BLaER1 (cell line): ENCODE data around the gene THRSP.
"Not testable (repeated sequence)": the region's sequence is repeated elsewhere in the genome, so short reads cannot be mapped to it uniquely, and the experiment has no call there.

Source experiments
- H3K27ac ChIP-seq: shearing (Covaris generic); formaldehyde crosslinking; 2 replicates; pipeline ENCODE4 v1.8.1; 2022
- H3K27me3 ChIP-seq: shearing (Covaris generic); formaldehyde crosslinking; 2 replicates; pipeline ENCODE4 v1.8.1; 2022
- H3K36me3 ChIP-seq: shearing (Covaris generic); formaldehyde crosslinking; 2 replicates; pipeline ENCODE4 v1.8.1; 2022
- H3K4me1 ChIP-seq: shearing (Covaris generic); formaldehyde crosslinking; 2 replicates; pipeline ENCODE4 v1.8.1; 2022
- H3K4me2 ChIP-seq: shearing (Covaris generic); formaldehyde crosslinking; 2 replicates; pipeline ENCODE4 v1.8.1; 2022
- H3K4me3 ChIP-seq: shearing (Covaris generic); formaldehyde crosslinking; 2 replicates; pipeline ENCODE4 v1.8.1; 2022
- H3K9ac ChIP-seq: shearing (Covaris generic); formaldehyde crosslinking; 2 replicates; pipeline ENCODE4 v1.8.1; 2022
- H3K9me3 ChIP-seq: shearing (Covaris generic); formaldehyde crosslinking; 2 replicates; pipeline ENCODE4 v1.8.1; 2022
- H4K20me1 ChIP-seq: shearing (Covaris generic); formaldehyde crosslinking; 2 replicates; pipeline ENCODE4 v1.8.1; 2022
- Cebpa-rat ChIP-seq: shearing (Covaris generic); IDR thresholded peaks from 2 replicates; pipeline ENCODE4 v1.8.1; 2022

THRSP gene

GRCh38 chr11:78078218-78079167 is 14.8 kb downstream of the THRSP start:
- Histone ChIP-seq H3K27me3 (no peaks in the 10 kb centered on the region), H3K4me1 (peaks cover 59% of the 10 kb centered on the region), H3K9me3 (no peaks in the 10 kb centered on the region), H3K27ac (peak overlapping the region; percentile 93), H3K4me3 (peak overlapping the region; percentile 86), H3K4me2 (peak overlapping the region; percentile 95), H4K20me1 (peaks cover 57% of the 10 kb centered on the region), H3K9ac (peak overlapping the region; percentile 95), H3K36me3 (peaks cover 34% of the 10 kb centered on the region)
- no peak for TF ChIP-seq Cebpa-rat

- Histone ChIP-seq H3K27me3 (no peaks in the 10 kb centered on the region), H3K4me3 (peak within 1 kb of the TSS; percentile 86), H4K20me1 (peaks cover 48% of the 10 kb centered on the region), H3K4me2 (peak within 1 kb of the TSS; percentile 95), H3K36me3 (peaks cover 29% of the 10 kb centered on the region), H3K4me1 (peaks cover 59% of the 10 kb centered on the region), H3K27ac (peak within 1 kb of the TSS; percentile 93), H3K9ac (peak within 1 kb of the TSS; percentile 95), H3K9me3 (no peaks in the 10 kb centered on the region)
- no peak for TF ChIP-seq Cebpa-rat
Observed at GRCh38 chr11:78079232-78080083, 15.8 kb downstream of the THRSP start, which contains the start of gene NDUFC2. TSS of gene NDUFC2 (minus strand) at chr11:78079862. CDS start at chr11:78079744, 118 bp downstream.

- Histone ChIP-seq H3K9ac (peak overlapping the region; percentile 95), H3K4me1 (peaks cover 59% of the 10 kb centered on the region), H3K4me2 (peak overlapping the region; percentile 95), H3K36me3 (peaks cover 24% of the 10 kb centered on the region), H3K9me3 (no peaks in the 10 kb centered on the region), H3K27me3 (no peaks in the 10 kb centered on the region), H3K4me3 (peak overlapping the region; percentile 86), H4K20me1 (peaks cover 40% of the 10 kb centered on the region), H3K27ac (peak overlapping the region; percentile 93)
- TF ChIP-seq Cebpa-rat: no peak
Observed at GRCh38 chr11:78080084-78080817, 16.6 kb downstream of the THRSP start.

GRCh38 chr11:78080818-78081495 is 17.3 kb downstream of the THRSP start:
- Histone ChIP-seq H3K4me2 (peak overlapping the region; percentile 95), H3K27me3 (no peaks in the 10 kb centered on the region), H3K9ac (no peak overlapping the region), H4K20me1 (peaks cover 33% of the 10 kb centered on the region), H3K36me3 (peaks cover 19% of the 10 kb centered on the region; the same call in 1 of the 2 replicates), H3K9me3 (no peaks in the 10 kb centered on the region), H3K4me3 (no peak overlapping the region; the same call in 1 of the 2 replicates), H3K27ac (no peak overlapping the region), H3K4me1 (peaks cover 59% of the 10 kb centered on the region)
- no peak for TF ChIP-seq Cebpa-rat

GRCh38 chr11:78081583-78081982 is 17.9 kb downstream of the THRSP start:
- Histone ChIP-seq H3K36me3 (peaks cover 13% of the 10 kb centered on the region; the same call in 1 of the 2 replicates), H3K27me3 (no peaks in the 10 kb centered on the region), H3K4me3 (no peak overlapping the region), H3K4me2 (no peak overlapping the region), H3K27ac (no peak overlapping the region), H3K9me3 (no peaks in the 10 kb centered on the region), H3K9ac (no peak overlapping the region), H4K20me1 (peaks cover 26% of the 10 kb centered on the region), H3K4me1 (peaks cover 56% of the 10 kb centered on the region)
- no peak for TF ChIP-seq Cebpa-rat

- Histone ChIP-seq H3K9ac (no peak overlapping the region), H4K20me1 (peaks cover 21% of the 10 kb centered on the region), H3K36me3 (peaks cover 7% of the 10 kb centered on the region; the same call in 1 of the 2 replicates), H3K9me3 (no peaks in the 10 kb centered on the region), H3K27me3 (no peaks in the 10 kb centered on the region), H3K27ac (no peak overlapping the region), H3K4me2 (no peak overlapping the region; the same call in 1 of the 2 replicates), H3K4me1 (peaks cover 54% of the 10 kb centered on the region), H3K4me3 (no peak overlapping the region)
- no peak for TF ChIP-seq Cebpa-rat
Observed at GRCh38 chr11:78082146-78082545, 18.5 kb downstream of the THRSP start.

GRCh38 chr11:78083021-78083420 is 19.4 kb downstream of the THRSP start:
- H3K4me3 ChIP-seq: no peak overlapping the region
- TF ChIP-seq Cebpa-rat: no peak
- H3K27ac ChIP-seq: no peak overlapping the region
- no peaks in the 10 kb centered on the region for H3K27me3 ChIP-seq
- H3K9ac ChIP-seq: no peak overlapping the region
- no peaks in the 10 kb centered on the region for H3K36me3 ChIP-seq
- H3K4me2 ChIP-seq: peak overlapping the region; percentile 3; the same call in 1 of the 2 replicates
- peaks cover 12% of the 10 kb centered on the region for H4K20me1 ChIP-seq
- H3K9me3 ChIP-seq: no peaks in the 10 kb centered on the region
- H3K4me1 ChIP-seq: peaks cover 45% of the 10 kb centered on the region

GRCh38 chr11:78084506-78084905 is 20.8 kb downstream of the THRSP start:
- not testable (repeated sequence) for H3K4me2 ChIP-seq

GRCh38 chr11:78085972-78086371 is 22.3 kb downstream of the THRSP start:
- Histone ChIP-seq H4K20me1 (no peaks in the 10 kb centered on the region), H3K9ac (no peak overlapping the region), H3K9me3 (no peaks in the 10 kb centered on the region), H3K27ac (no peak overlapping the region), H3K4me1 (peaks cover 25% of the 10 kb centered on the region), H3K4me2 (no peak overlapping the region), H3K4me3 (no peak overlapping the region), H3K27me3 (no peaks in the 10 kb centered on the region), H3K36me3 (no peaks in the 10 kb centered on the region)
- no peak for TF ChIP-seq Cebpa-rat

More at GRCh38 chr11:78084506-78084905, 20.8 kb downstream of the THRSP start:
- peaks cover 36% of the 10 kb centered on the region for H3K4me1 ChIP-seq
- not testable (repeated sequence) for H3K4me3 ChIP-seq, H4K20me1 ChIP-seq, H3K27ac ChIP-seq, H3K36me3 ChIP-seq, H3K9ac ChIP-seq, H3K27me3 ChIP-seq, H3K9me3 ChIP-seq

- not testable (repeated sequence) for H3K9ac ChIP-seq, H3K4me3 ChIP-seq, H4K20me1 ChIP-seq, H3K9me3 ChIP-seq, H3K27ac ChIP-seq, H3K4me2 ChIP-seq, H3K27me3 ChIP-seq, H3K36me3 ChIP-seq
- H3K4me1 ChIP-seq: peaks cover 19% of the 10 kb centered on the region
Observed at GRCh38 chr11:78086521-78087074, 22.9 kb downstream of the THRSP start.
